Transverse colon (tissue), 4 donors: ENCODE measurements around the gene PLGRKT.

ENCODE experiments used
- CTCF ChIP-seq, 5 experiments: fragments of 200-600 bp in 3 of 5; fragments of 450-650 bp in 2 of 5; sonication (generic) in 3 of 5; IDR thresholded peaks; 1 replicate in 2 of 5; 2 replicates in 3 of 5; pipeline ENCODE4 v1.5.1; 2016 to 2017; ENCODE audit warnings: antibody characterized with exemption in 5 of 5, inconsistent platforms in 3 of 5, mild to moderate bottlenecking in 2 of 5, moderate library complexity in 1 of 5
- POLR2AphosphoS5 ChIP-seq, 3 donors: sonication (generic); formaldehyde crosslinking; IDR thresholded peaks; one replicate each; pipeline ENCODE4 v1.6.1; 2016; ENCODE audit warnings: antibody characterized with exemption in 3 of 3

DNA sequence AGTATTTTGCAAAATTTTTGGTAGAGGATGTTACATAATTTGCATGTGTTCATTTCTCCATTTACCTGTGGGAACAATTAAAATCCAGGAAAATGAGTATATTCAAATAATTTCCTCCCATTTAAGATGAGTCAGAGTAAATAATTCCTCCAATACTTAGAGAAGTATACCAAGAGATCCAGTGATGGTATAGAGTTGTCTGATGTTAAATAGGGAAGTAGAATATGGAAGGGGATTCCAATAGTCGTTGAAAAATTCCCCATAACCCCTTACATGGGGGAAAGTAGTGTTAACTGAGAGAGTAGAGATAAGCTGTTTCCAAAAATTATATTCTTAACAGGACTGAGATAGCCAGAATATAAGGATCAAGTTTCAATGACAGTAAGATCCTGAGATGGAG, 28.3 kb upstream of the PLGRKT start:
- no peak for TF ChIP-seq CTCF (IDR thresholded peaks at IDR 0.05)
- TF ChIP-seq POLR2AphosphoS5 (IDR thresholded peaks at IDR 0.05), result no peak
